ENCODE results near the gene PLA2G3.
"Not testable (repeated sequence)": the region's sequence is repeated elsewhere in the genome, so short reads cannot be mapped to it uniquely, and the experiment has no call there.

The PLA2G3 gene

GRCh38 chr22:31125521-31126117 is 14.7 kb downstream of the PLA2G3 start:
- no peak for DNase-seq (ENCODE audit: extremely low spot score, insufficient read length, low read depth)
- FAIRE-seq: no peak

- DNase-seq (ENCODE audit: extremely low spot score, insufficient read length, low read depth) (no peak), FAIRE-seq (no peak)
Observed at GRCh38 chr22:31124811-31125465, 15.4 kb downstream of the PLA2G3 start.

GRCh38 chr22:31124290-31124689 is 16.0 kb downstream of the PLA2G3 start:
- no peak for FAIRE-seq
- no peak for DNase-seq (ENCODE audit: extremely low spot score, insufficient read length, low read depth)

- FAIRE-seq: no peak
- DNase-seq (ENCODE audit: extremely low spot score, insufficient read length, low read depth): no peak
Observed at GRCh38 chr22:31123292-31123602, 17.1 kb downstream of the PLA2G3 start.

DNA sequence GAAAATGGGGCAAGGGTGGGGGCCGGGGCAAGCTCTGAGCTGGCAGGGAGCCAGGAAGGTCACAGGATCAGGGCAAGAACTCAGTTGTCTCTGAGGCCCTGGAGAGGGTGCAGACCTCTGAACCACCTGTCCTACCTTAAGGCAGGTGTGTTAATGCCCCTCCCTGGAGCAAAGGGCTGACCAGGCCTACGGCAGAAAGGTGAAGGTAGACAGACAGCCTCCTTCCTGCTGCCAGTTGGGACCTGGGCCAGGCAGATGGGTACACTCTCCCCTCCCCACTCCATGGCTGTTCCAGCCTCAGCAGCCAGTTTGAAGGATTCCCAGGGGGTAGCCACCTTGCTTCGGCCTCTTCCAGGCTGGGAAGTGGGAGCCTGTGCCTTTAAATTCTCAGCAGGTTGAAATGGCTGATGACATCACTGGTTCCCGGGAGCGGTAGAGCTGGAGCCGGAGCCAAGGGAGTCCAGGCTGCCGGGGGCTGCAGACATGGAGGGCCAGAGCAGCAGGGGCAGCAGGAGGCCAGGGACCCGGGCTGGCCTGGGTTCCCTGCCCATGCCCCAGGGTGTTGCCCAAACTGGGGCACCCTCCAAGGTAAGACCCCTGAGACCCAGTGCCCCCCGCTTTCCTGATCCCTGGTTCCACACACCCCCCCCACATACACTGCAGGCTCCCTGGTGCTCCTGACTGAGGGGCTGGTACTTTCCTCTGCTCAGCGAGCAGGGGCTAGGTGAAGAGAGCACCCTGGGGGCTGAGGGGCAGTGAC is 17.6 kb downstream of the PLA2G3 start, which contains the start of gene INPP5J:
TSS of gene INPP5J (plus strand) at position 435 of the 760 bp plus-strand sequence. CDS start at position 484, 49 bp downstream.
- no peak for FAIRE-seq

DNA sequence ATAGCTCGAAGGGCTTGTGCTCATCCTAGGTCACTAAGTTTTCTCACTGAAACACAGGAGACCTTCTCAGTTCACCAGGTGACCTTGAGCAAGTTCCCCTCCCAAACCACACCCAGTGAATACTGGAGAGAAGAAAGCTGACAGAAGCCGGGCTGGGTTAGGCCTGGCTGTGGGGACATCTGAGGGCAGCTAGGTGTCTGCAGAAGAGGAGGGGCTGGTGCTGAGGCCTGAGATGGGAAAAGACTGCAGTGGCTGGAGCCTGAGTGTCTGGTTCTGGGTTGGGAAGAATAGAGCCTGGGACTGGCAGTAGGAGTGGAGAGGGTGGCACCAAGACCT is 18.1 kb downstream of the PLA2G3 start:
- no peak for FAIRE-seq

More for the DNA sequence above, 17.6 kb downstream of the PLA2G3 start, which contains the start of gene INPP5J:
- no peak for DNase-seq (ENCODE audit: extremely low spot score, insufficient read length, low read depth)

GRCh38 chr22:31121403-31121802 is 18.9 kb downstream of the PLA2G3 start:
- no peak for DNase-seq (ENCODE audit: extremely low spot score, insufficient read length, low read depth)
- no peak for FAIRE-seq

More for the DNA sequence above, 18.1 kb downstream of the PLA2G3 start:
- DNase-seq (ENCODE audit: extremely low spot score, insufficient read length, low read depth): no peak

GRCh38 chr22:31120642-31121041 is 19.7 kb downstream of the PLA2G3 start:
- DNase-seq (ENCODE audit: extremely low spot score, insufficient read length, low read depth) (no peak), FAIRE-seq (no peak)

GRCh38 chr22:31120230-31120629 is 20.1 kb downstream of the PLA2G3 start:
- FAIRE-seq (no peak), DNase-seq (ENCODE audit: extremely low spot score, insufficient read length, low read depth) (no peak)

DNA sequence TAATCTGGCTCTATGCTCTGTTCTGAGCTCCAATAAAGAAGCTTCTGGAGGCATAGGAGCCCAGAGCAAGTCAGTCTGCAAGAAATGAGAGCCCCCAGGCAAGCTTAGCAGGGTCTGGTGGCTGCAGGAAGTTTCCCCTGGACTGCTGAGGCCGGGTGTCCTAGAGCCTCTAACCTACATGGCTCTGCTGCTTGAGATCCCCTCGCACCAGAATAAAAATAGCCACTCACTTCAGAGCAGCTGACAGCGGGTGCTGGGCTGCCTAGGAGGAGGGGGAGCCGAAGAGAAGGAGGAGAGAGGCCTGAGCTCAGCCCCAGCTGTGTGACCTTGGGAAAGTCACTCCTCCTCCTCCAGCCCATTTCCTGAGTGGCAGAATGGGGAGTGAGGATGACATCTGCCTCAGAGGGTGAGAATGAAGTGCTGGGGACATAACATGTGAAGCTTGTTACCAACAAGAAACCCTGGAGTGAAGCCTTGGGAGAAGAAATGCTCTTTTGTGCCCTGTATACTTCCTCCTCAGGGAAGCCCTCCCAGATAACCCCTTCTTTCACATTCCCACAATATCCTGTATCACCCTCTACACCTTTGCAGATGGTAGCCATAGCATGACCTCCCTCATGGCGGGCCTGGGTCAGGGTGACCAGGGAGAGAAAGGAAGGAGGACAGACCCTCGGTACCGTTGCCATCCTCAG is 21.1 kb downstream of the PLA2G3 start:
- FAIRE-seq: no peak

GRCh38 chr22:31118046-31118820 is 22.1 kb downstream of the PLA2G3 start:
- FAIRE-seq (no peak), DNase-seq (ENCODE audit: extremely low spot score, insufficient read length, low read depth) (no peak)

More for the DNA sequence above, 21.1 kb downstream of the PLA2G3 start:
- DNase-seq (ENCODE audit: extremely low spot score, insufficient read length, low read depth): no peak

DNA sequence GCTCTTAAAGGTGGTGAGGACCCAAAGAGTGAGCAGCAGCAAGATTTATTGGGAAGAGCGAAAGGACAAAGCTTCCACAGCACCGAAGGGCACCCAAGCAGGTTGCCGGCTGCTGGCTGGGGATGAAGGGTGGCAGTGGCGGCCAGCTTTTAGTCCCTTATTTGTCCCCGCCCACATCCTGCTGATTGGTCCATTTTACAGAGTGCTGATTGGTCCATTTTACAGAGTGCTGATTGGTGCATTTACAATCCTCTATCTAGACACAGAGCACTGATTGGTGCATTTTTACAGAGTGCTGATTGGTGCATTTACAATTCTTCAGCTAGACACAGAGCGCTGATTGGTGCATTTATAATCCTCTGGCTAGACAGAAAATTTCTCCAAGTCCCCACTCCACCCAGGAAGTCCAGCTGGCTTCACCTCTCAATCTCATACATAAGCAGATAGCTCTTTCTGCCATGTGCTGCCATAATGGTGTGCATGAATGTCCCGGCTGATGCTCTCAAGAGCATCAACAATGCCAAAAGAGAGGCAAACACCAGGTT is 27.7 kb downstream of the PLA2G3 start:
- not testable (repeated sequence) for FAIRE-seq; DNase-seq (ENCODE audit: extremely low spot score, insufficient read length, low read depth)

DNA sequence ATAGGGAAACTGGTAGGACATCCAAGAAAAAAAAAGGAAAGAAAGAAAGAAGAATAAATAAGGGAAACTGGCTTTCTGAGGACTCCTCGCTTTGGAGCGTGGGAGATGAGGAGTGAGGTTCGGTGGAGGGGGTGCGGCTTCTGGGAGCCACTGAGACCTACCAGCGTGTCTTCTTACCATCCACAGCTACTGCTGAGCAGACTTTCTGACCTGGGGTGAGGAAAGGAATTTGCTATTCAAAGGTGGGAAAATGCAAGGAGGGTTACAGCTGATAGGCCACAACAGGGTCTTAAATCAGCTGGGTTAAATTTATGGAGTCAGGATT is 32.5 kb downstream of the PLA2G3 start:
- no peak for DNase-seq (ENCODE audit: extremely low spot score, insufficient read length, low read depth)
- FAIRE-seq: no peak

DNA sequence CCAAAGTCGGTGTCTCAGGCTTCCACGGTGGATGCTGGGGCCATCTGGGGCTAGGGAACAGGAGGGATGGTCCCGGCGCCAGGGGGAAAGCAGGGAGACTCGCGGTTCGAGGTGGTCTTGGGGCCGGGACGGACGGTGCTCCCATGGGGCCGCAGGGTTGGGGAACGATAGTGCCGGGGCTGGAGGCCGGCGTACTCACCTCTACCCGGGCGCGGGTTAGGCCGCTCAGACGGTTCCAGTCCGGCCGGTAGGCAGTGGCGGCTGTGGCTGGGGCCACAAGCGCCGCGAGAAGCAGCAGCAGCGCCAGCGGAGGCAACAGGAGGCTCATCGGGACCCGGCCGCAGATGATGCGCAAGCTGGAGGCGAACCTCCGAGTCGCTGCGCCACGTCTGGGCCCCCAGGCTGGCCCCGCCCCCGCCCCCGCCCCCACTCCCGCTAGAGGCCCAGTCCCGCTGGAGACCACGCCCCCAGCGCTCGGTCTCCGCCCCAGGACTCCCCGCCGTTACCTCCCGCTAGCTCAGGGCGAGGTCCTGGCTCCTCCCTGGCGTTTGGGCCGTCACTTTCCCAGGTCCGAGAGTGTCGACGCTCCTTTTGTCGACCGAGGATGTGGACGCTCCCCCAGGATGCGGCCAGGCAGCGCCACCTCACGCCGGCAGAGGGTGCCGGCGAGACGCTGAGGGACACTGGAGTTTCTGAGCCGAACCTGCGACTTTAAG is 33.0 kb downstream of the PLA2G3 start, which contains the start of gene SELENOM:
TSS of gene SELENOM (minus strand) at position 391 of the 716 bp plus-strand sequence. CDS start at position 328, 63 bp downstream.
- peak; percentile 94 for FAIRE-seq

GRCh38 chr22:31106731-31107177 is 33.6 kb downstream of the PLA2G3 start:
- no peak for FAIRE-seq

More for the DNA sequence above, 33.0 kb downstream of the PLA2G3 start, which contains the start of gene SELENOM:
- peak; percentile 83 for DNase-seq (ENCODE audit: extremely low spot score, insufficient read length, low read depth)

GRCh38 chr22:31106001-31106571 is 34.2 kb downstream of the PLA2G3 start:
- DNase-seq (ENCODE audit: extremely low spot score, insufficient read length, low read depth) (no peak), FAIRE-seq (no peak)

More at GRCh38 chr22:31106731-31107177, 33.6 kb downstream of the PLA2G3 start:
- no peak for DNase-seq (ENCODE audit: extremely low spot score, insufficient read length, low read depth)

GRCh38 chr22:31105282-31105929 is 34.9 kb downstream of the PLA2G3 start:
- DNase-seq (ENCODE audit: extremely low spot score, insufficient read length, low read depth): no peak
- FAIRE-seq: no peak

DNA sequence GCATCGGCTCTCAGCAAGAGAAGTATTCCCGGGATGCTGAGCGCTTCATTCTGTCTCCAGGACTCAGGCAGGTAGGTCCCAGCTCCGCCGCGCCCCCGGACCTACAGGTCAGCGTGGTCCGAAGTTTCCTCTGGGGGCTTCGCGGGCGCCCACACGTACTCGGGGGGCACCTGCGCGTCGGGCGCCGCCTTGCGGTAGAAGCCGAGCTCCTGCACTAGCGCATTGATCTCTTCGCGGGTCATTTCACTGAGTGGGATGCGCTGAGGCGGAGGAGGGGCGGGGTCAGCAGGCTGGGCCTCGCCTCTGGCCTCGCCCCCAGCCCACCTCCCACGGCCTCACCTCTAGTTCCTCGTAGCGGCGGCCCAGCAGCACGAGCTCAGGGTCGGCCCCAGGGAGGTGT is 35.4 kb downstream of the PLA2G3 start:
- no peak for FAIRE-seq
- no peak for DNase-seq (ENCODE audit: extremely low spot score, insufficient read length, low read depth)

All from GM18507 (cell line).